Measurements from ENCODE around the gene CHST12.
"Not testable (repeated sequence)": the region's sequence is repeated elsewhere in the genome, so short reads cannot be mapped to it uniquely, and the experiment has no call there.

Gene CHST12

GRCh38 chr7:2459674-2460073 lies 56.3 kb downstream of the CHST12 start:
- Histone ChIP-seq H3K4me1 (ENCODE audit: control insufficient read depth, insufficient read depth, low read length) (no peaks in the 10 kb centered on the region), H3K9ac (ENCODE audit: low read depth, low read length) (no peak overlapping the region), H3K9me3 (ENCODE audit: control insufficient read depth, insufficient read depth, low read length) (no peaks in the 10 kb centered on the region), H3K4me3 (ENCODE audit: low read depth, low read length) (no peak overlapping the region), H3K36me3 (ENCODE audit: control insufficient read depth, insufficient read depth, low read length) (no peaks in the 10 kb centered on the region), H3K27me3 (ENCODE audit: control insufficient read depth, insufficient read depth, low read length) (no peaks in the 10 kb centered on the region)

- no peaks in the 10 kb centered on the region for H3K9me3 ChIP-seq (ENCODE audit: control insufficient read depth, insufficient read depth, low read length)
- no peaks in the 10 kb centered on the region for H3K27me3 ChIP-seq (ENCODE audit: control insufficient read depth, insufficient read depth, low read length)
- no peak overlapping the region for H3K9ac ChIP-seq (ENCODE audit: low read depth, low read length)
- H3K36me3 ChIP-seq (ENCODE audit: control insufficient read depth, insufficient read depth, low read length), result no peaks in the 10 kb centered on the region
- no peak overlapping the region for H3K4me3 ChIP-seq (ENCODE audit: low read depth, low read length)
- H3K4me1 ChIP-seq (ENCODE audit: control insufficient read depth, insufficient read depth, low read length), result no peaks in the 10 kb centered on the region
Measured at GRCh38 chr7:2460188-2460587, 56.8 kb downstream of the CHST12 start.

GRCh38 chr7:2460641-2461040 lies 57.2 kb downstream of the CHST12 start:
- Histone ChIP-seq H3K9ac (ENCODE audit: low read depth, low read length) (no peak overlapping the region), H3K9me3 (ENCODE audit: control insufficient read depth, insufficient read depth, low read length) (no peaks in the 10 kb centered on the region), H3K27me3 (ENCODE audit: control insufficient read depth, insufficient read depth, low read length) (no peaks in the 10 kb centered on the region)

DNA sequence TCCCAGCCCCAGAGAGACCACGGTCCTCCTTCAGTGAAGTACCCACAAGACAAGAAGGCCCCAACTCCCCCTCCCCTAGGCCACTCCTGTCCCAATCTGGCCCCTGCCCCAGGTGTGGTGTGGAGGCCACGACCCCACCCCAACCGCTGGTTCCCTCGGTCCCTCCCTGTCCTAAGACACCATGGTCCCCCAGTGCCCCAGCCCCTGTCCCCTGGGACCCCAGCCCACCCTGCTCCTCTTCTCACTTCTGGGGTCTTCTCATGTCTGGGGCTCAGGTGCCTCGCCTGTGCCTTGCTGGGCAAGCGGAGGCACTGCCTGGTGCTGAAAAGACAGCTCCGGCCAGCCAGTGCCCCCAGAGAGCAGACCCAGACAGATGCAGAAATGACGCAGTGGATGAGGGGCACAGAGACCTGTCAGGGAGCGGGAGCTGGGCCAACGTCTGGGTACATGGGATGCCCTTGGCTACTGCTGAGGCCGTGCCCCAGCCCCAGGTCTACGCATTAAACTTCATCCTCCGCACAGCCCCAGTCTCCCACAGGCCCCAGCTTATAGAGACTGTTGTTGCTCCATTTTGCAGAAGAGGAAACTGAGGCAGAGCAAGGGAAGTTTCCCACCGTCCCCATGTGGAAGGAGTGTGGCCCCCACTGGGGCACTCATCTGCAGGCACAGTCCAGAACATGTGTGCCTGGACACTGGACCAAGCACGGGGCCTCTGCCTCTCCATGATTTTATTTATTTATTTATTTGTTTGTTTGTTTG lies 58.0 kb downstream of the CHST12 start:
- H3K36me3 ChIP-seq (ENCODE audit: control insufficient read depth, insufficient read depth, low read length), result no peaks in the 10 kb centered on the region
- no peak overlapping the region for H3K9ac ChIP-seq (ENCODE audit: low read depth, low read length)
- H3K9me3 ChIP-seq (ENCODE audit: control insufficient read depth, insufficient read depth, low read length), result no peaks in the 10 kb centered on the region
- no peak overlapping the region for H3K4me3 ChIP-seq (ENCODE audit: low read depth, low read length)
- no peaks in the 10 kb centered on the region for H3K27me3 ChIP-seq (ENCODE audit: control insufficient read depth, insufficient read depth, low read length)
- H3K4me1 ChIP-seq (ENCODE audit: control insufficient read depth, insufficient read depth, low read length), result peaks cover 5% of the 10 kb centered on the region

More at GRCh38 chr7:2460641-2461040, 57.2 kb downstream of the CHST12 start:
- H3K36me3 ChIP-seq (ENCODE audit: control insufficient read depth, insufficient read depth, low read length), result no peaks in the 10 kb centered on the region
- H3K4me3 ChIP-seq (ENCODE audit: low read depth, low read length), result no peak overlapping the region
- H3K4me1 ChIP-seq (ENCODE audit: control insufficient read depth, insufficient read depth, low read length), result peaks cover under 1% of the 10 kb centered on the region

- no peaks in the 10 kb centered on the region for H3K36me3 ChIP-seq (ENCODE audit: control insufficient read depth, insufficient read depth, low read length)
- H3K4me3 ChIP-seq (ENCODE audit: low read depth, low read length), result no peak overlapping the region
- peaks cover 5% of the 10 kb centered on the region for H3K4me1 ChIP-seq (ENCODE audit: control insufficient read depth, insufficient read depth, low read length)
- H3K27me3 ChIP-seq (ENCODE audit: control insufficient read depth, insufficient read depth, low read length), result no peaks in the 10 kb centered on the region
- H3K9me3 ChIP-seq (ENCODE audit: control insufficient read depth, insufficient read depth, low read length), result no peaks in the 10 kb centered on the region
- H3K9ac ChIP-seq (ENCODE audit: low read depth, low read length), result no peak overlapping the region
Measured at GRCh38 chr7:2462731-2463130, 59.3 kb downstream of the CHST12 start.

DNA sequence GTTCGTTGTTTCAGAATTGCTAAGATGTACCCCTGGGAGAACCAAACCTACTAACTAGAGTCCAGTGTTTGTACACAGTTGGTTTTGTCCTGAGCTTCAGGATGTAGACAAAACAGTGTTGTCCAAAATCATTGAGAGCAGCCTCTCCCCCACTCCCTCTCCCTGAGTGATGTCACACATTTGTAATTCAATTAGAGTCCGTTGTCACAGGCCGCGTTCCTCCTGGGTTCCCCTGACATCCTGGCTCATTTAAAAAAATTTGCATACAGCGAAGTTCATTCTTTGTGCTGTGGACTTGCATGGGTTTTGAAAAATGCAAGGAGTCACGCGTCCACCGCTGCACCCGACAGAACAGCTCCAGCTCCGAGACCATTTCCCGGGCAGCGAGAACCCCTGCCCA lies 62.5 kb downstream of the CHST12 start:
- Histone ChIP-seq H3K4me3 (ENCODE audit: low read depth, low read length) (no peak overlapping the region), H3K27me3 (ENCODE audit: control insufficient read depth, insufficient read depth, low read length) (no peaks in the 10 kb centered on the region), H3K9ac (ENCODE audit: low read depth, low read length) (no peak overlapping the region), H3K4me1 (ENCODE audit: control insufficient read depth, insufficient read depth, low read length) (peaks cover 5% of the 10 kb centered on the region), H3K36me3 (ENCODE audit: control insufficient read depth, insufficient read depth, low read length) (no peaks in the 10 kb centered on the region), H3K9me3 (ENCODE audit: control insufficient read depth, insufficient read depth, low read length) (no peaks in the 10 kb centered on the region)

DNA sequence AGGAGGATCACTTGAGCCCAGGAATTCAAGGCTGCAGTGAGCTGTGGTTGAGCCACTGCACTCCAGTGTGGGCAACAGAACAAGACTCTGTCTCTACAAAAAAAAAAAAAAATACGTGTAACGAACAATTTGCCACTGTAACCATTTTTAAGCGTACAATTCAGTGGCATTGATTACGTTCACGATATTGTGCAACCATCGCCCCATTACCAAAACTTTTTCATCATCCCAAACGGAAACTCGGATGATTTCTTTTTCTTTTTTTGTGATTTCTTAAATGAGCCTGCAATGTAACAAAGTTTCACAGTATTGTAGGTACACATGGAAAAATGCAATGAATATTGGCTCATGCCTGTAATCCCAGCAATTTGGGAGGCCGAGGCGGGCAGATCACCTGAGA lies 63.3 kb downstream of the CHST12 start:
- Histone ChIP-seq H3K27me3 (ENCODE audit: control insufficient read depth, insufficient read depth, low read length) (no peaks in the 10 kb centered on the region), H3K9me3 (ENCODE audit: control insufficient read depth, insufficient read depth, low read length) (no peaks in the 10 kb centered on the region), H3K4me3 (ENCODE audit: low read depth, low read length) (no peak overlapping the region), H3K9ac (ENCODE audit: low read depth, low read length) (no peak overlapping the region), H3K36me3 (ENCODE audit: control insufficient read depth, insufficient read depth, low read length) (no peaks in the 10 kb centered on the region), H3K4me1 (ENCODE audit: control insufficient read depth, insufficient read depth, low read length) (peaks cover 5% of the 10 kb centered on the region)

- Histone ChIP-seq H3K4me3 (ENCODE audit: low read depth, low read length) (no peak overlapping the region), H3K9ac (ENCODE audit: low read depth, low read length) (no peak overlapping the region), H3K36me3 (ENCODE audit: control insufficient read depth, insufficient read depth, low read length) (no peaks in the 10 kb centered on the region), H3K27me3 (ENCODE audit: control insufficient read depth, insufficient read depth, low read length) (no peaks in the 10 kb centered on the region), H3K4me1 (ENCODE audit: control insufficient read depth, insufficient read depth, low read length) (peaks cover 5% of the 10 kb centered on the region), H3K9me3 (ENCODE audit: control insufficient read depth, insufficient read depth, low read length) (no peaks in the 10 kb centered on the region)
Measured at GRCh38 chr7:2468227-2468626, 64.8 kb downstream of the CHST12 start.

- H3K9ac ChIP-seq (ENCODE audit: low read depth, low read length); H3K9me3 ChIP-seq (ENCODE audit: control insufficient read depth, insufficient read depth, low read length); H3K36me3 ChIP-seq (ENCODE audit: control insufficient read depth, insufficient read depth, low read length); H3K4me3 ChIP-seq (ENCODE audit: low read depth, low read length); H3K4me1 ChIP-seq (ENCODE audit: control insufficient read depth, insufficient read depth, low read length); H3K27me3 ChIP-seq (ENCODE audit: control insufficient read depth, insufficient read depth, low read length): not testable (repeated sequence)
Measured at GRCh38 chr7:2469460-2470203, 66.2 kb downstream of the CHST12 start.

DNA sequence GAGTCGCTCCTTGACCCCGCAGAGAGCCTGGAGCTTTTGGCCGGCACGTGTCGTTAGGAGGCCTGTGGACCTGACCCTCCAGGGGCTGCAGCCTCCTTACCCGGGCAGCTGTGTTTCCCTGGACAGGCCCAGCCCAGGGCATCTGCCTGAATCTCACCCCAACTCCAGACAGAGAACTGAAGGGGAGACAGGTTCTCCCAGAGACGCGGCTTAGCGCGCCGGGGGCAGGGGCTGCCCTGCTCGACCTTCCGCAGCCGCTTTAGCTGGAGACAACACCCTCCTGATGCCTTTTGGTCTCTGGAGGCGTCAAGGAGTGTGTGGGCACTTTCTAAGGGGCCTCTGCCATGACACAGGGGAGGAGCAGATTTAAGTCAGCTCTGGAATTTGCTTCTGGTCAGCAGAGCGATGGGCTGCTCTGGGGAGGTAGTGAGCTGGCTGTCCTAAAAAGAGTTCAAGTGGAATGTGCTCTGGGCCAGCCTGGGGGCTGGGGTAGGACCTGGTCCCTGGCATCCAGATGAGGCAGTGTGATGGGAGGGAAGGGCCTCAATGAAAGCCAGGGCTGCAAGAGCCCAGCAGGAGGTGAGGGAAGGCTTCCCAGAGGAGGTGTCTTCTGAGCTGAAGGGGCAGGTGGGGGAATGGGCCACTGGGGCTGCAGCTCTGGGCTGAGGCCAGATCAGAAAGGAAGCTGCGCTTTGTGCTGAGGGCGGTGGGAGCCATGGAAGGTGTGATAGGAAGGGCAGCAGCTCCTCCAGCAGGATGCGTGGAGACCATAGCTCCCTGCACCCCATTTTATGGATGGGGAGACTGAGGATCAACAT lies 67.0 kb downstream of the CHST12 start:
- no peaks in the 10 kb centered on the region for H3K36me3 ChIP-seq (ENCODE audit: control insufficient read depth, insufficient read depth, low read length)
- peaks cover 5% of the 10 kb centered on the region for H3K4me1 ChIP-seq (ENCODE audit: control insufficient read depth, insufficient read depth, low read length)
- H3K27me3 ChIP-seq (ENCODE audit: control insufficient read depth, insufficient read depth, low read length), result no peaks in the 10 kb centered on the region
- H3K4me3 ChIP-seq (ENCODE audit: low read depth, low read length), result no peak overlapping the region
- H3K9me3 ChIP-seq (ENCODE audit: control insufficient read depth, insufficient read depth, low read length), result no peaks in the 10 kb centered on the region
- no peak overlapping the region for H3K9ac ChIP-seq (ENCODE audit: low read depth, low read length)

DNA sequence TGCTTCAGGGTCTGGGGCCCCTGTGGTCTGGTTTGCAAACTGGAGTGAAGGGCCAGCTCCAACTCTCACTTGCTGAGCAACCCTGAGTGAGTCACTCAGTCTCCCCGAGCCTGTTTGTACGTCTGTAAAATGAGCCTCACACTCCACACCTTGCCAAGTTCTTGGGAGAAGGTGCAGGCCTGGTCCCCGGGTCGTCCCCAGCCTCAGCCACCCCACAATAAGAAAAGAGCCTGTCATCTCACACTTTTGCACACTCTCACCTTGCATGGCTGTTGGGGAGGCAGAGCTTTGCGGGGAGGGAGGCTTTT lies 67.6 kb downstream of the CHST12 start:
- Histone ChIP-seq H3K4me3 (ENCODE audit: low read depth, low read length) (no peak overlapping the region), H3K4me1 (ENCODE audit: control insufficient read depth, insufficient read depth, low read length) (peaks cover under 1% of the 10 kb centered on the region), H3K9ac (ENCODE audit: low read depth, low read length) (no peak overlapping the region), H3K27me3 (ENCODE audit: control insufficient read depth, insufficient read depth, low read length) (no peaks in the 10 kb centered on the region), H3K9me3 (ENCODE audit: control insufficient read depth, insufficient read depth, low read length) (no peaks in the 10 kb centered on the region), H3K36me3 (ENCODE audit: control insufficient read depth, insufficient read depth, low read length) (no peaks in the 10 kb centered on the region)

Data from iPS-15b (cell line).